Measurements from ENCODE around the gene ST7.

The ST7 gene
- total RNA-seq, result 9.8 to 24.0 (median 19.5) reads per million in 17 experiments

DNA sequence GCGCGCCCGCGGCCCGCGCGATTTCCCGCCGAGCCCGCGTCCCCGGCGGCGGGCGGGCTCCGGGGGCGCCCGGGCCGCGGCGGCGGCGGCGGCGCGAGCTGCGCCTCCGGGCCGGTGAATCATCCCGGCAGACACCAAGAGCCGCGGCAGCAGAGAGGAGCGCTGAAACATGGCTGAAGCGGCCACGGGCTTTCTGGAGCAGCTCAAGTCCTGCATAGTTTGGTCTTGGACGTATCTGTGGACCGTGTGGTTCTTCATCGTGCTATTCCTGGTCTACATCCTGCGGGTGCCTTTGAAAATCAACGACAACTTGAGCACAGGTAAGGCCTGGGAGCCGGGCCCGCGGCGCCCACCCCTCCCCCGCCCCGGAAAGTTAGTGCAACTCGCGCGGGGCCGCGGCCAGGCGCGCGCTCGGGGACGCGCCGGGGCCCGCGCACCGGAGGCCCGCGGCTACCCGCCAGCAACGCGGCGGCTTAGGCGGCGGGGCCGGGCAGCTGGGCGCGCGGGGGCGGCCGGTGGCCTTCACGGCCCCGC lies at the start of gene ST7:
TSS of gene ST7 (plus strand) at position 130 of the 534 bp plus-strand sequence. CDS start at position 170, 40 bp downstream.
- DNase-seq, result peak; percentile 69 to 92 (median 80)

DNA sequence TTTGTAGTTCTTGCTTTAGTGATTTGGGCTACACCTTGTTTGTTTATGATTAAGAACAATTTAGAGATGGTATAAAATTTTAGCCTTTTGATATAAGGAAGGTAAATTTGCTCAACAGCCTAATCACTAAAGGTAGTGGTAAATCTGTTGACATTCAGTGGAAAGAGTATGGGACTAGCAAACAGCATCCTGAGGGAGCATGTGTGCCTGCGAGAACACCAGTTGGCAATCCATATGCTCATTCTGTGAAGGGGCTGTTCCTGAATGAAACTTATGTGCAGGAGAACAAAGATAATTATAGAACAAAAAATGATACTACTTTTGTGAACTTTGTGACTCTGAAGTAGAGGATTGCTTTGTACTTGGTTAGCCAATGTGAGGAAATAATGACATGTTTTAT lies 46.9 kb upstream of the ST7 start:
- no peak for DNase-seq

DNA sequence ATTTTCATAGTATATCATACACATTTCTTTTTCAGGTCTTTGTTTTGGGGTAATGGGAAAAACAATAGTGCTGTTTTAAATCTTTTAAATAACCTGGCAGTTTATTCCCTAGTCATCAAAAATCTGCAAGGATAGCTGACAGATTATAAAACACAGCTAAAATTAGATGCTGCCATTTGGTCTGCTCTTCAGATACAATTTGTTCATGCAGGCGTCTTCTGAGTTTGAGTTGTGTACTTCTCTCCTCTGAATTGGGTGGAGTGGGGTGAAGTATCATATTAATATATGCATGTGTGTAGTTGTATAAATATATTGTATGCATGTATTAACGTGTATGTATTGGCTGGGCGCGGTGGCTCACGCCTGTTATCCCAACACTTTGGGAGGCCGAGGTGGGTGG lies 42.9 kb upstream of the ST7 start:
- DNase-seq, result no peak

GRCh38 chr7:116911801-116912200 lies 41.5 kb upstream of the ST7 start:
- DNase-seq, result no peak

GRCh38 chr7:116912269-116912909 lies 40.9 kb upstream of the ST7 start:
- DNase-seq, result no peak

DNA sequence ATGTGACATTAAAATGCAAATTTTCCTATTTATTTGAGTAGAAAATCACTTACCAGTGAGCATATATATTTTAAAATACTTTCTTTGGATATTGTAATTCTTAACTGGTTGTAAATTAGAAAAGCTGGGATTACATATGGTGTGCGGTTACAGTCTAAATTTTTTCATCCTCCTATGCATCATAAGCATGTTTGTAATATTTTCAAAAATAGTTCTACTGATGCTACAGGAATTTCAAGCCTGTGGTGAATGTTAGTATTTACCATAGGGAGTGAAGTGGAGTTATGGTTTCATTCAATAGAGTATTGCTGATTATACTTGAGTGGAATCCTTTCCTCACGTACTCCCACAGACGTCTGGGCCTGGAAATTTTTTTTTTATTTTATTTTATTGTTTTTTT lies 34.6 kb upstream of the ST7 start:
- DNase-seq, result no peak

DNA sequence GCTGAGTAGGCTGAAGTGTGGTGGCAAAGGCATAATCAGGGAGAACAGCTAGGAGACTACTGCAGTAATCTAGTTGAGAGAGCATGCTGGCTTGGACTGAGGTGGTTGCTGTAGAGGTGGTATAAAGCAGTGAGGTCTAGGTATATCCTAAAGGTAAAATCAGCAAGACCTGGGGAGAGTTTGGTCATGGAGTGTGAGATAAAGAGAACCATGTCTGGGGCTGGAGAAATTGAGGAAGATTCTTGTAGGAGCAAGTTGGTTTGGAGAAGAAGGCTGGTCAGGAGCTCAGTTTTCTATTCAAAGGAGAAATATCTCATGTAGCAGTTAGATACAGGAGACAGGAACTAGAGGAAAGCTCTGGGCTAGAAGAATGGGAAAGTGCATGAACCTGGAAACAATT lies 32.9 kb upstream of the ST7 start:
- DNase-seq, result no peak

GRCh38 chr7:116922545-116922944 lies 30.8 kb upstream of the ST7 start:
- DNase-seq, result no peak

GRCh38 chr7:116924741-116925140 lies 28.6 kb upstream of the ST7 start:
- no peak for DNase-seq

DNA sequence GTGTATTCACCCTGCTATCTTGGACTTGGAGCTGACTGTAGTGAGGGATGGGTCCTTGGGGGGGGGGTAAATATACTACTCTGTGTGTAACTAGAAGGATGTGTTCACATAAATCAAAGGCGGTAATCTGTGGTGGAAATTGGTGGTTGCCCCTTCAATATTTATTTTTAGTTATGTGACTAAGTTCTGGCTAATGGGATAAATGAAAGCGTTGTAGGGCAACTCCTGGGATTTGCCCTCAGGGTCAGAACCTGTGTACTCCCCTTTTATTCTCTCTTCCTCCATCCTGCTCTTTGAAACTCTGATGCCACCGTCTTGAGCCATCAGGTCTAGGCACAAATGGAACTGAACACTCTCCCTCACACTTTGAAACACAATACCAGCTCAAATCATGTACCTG lies 24.3 kb upstream of the ST7 start:
- no peak for DNase-seq

- DNase-seq, result peak; percentile 85 to 90 (median 88)
Observed at GRCh38 chr7:116929914-116930913, 23.1 kb upstream of the ST7 start.

DNA sequence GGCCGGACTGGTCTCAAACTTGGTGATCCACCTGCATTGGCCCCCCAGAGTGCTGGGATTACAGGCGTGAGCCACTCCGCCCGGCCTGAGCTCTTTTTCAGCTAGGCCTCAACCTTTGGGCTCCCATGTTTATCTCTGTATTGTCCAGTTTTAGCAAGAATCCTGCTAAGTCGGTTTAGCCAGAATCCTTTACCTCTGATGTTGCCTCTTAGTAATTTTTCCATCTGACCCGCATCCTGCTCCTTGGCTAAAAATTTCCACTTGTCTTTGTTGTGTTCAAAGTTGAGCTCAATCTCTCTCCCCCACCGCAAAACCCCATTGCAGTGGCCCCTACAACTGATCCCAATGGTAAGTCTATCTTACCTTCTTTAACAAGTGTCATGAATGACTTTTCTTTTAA lies 20.7 kb upstream of the ST7 start:
- no peak for DNase-seq

DNA sequence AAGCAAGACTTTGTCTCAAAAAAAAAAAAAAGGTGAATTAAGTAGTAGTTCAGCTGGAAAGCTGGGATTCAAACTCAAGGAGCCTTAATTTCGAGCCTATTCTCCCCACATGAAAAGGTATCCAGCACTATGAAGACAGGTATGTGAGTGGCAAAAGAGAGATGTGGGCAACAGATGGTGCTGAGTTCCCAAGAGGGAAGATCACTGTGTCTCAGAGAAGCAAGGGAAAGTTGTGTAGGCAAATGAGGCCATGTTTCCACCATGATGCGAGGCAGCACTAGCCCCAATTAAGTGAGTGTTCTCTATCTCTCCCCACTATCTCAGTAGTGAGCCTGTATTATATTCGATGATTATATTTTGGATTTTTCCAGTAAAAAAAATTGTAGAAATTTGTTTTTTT lies 19.8 kb upstream of the ST7 start:
- DNase-seq, result no peak

DNA sequence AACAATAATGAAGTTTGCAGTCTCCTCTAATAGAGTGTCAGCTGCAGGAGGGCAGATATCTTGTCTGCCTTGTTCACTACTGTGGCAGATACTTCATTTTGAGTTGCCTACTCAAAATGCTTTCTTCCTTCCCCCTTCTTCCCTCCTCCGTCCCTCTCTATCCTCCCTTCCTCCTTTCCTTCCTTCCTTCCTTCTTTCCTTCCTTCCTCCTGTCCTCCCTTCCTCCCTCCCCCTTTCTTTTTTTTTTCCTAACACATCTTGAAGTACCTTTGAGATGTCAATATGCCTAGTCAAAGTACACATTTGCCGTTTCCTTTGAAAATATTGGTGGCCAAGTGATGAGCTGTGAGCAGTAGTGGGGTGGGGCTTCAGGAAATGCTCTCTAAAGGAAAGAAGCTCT lies 18.7 kb upstream of the ST7 start:
- DNase-seq, result no peak

- peak in 3 of 4 experiments; percentile 23 to 40 (median 24) for DNase-seq
Observed at GRCh38 chr7:116936844-116937243, 16.5 kb upstream of the ST7 start.

DNA sequence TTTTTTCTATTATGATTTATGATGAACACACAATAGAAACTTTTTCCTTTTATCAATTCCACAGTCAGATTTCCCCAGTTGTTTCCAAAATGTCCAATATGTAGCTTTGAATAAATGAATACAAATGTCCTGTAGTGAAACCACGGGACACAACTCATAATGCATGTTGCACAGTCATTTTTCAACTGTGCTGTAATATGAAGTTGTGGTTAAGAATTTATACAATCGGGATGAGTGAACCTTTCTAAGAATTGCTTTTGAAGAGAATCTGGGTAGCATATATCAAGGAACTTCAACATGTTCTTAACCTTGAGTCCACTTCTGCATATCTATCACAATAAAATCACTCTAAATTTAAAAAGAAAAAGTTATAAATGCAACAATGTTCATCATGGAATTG lies 14.6 kb upstream of the ST7 start:
- no peak for DNase-seq

GRCh38 chr7:116940689-116941370 lies 12.5 kb upstream of the ST7 start:
- DNase-seq, result no peak

GRCh38 chr7:116942504-116942903 lies 10.8 kb upstream of the ST7 start:
- no peak for DNase-seq

DNA sequence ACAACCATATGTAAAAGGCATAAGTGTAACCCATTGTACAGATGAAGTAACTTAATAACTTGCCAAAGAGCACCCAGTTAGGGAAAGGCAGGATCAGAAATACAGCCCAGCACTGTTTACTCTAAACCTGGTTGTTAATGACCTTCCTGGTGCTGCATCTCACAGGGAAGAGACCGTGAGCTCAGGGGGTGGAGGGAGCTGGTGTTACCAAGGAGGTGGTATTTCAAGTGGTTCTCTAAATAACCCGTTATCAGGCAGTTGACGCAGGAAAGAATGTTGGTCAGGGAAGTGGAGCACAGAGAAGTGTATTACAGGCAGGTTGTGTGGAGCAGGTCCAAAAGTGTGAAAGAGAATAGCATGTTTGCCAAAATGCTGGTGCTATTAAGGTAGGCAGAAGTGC lies 4.4 kb upstream of the ST7 start:
- no peak for DNase-seq

DNA sequence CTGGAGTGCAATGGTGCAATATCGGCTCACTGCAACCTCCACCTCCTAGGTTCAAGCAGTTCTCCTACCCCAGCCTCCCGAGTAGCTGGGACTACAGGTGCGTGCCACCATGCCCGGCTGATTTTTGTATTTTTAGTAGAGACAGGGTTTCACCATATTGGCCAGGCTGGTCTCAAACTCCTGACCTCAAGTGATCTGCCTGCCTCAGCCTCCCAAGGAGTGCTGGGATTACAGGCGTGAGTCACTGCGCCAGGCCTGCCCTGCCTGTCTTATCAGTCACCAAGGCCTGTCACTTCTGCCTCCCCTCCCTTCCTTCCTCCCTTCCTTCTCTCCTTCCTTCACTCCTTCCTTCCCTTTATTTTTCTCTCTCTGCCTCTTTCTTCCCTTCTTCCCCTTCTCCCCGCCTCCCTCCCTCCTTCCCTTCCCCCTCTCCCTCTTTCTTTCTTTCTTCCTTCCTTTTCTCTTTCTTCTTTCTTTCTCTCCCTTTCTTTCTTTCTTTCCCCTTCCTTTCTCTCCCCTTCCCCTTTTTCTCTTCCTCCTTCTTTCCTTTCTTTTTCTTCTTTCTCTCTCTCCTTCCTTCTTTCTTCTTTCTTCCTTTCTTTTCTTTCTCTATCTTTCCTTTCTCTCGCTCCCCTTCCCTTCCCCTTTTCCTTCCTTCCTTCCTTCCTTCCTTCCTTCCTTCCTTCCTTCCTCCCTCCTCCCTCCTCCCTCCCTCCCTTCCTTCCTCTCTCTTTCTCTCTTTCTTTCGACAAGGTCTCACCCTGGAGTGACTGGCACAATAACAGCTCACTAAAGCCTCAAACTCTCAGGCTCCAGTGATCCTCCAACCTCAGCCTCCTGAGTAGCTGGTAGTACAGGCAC lies 3.1 kb upstream of the ST7 start:
- DNase-seq, result no peak

DNA sequence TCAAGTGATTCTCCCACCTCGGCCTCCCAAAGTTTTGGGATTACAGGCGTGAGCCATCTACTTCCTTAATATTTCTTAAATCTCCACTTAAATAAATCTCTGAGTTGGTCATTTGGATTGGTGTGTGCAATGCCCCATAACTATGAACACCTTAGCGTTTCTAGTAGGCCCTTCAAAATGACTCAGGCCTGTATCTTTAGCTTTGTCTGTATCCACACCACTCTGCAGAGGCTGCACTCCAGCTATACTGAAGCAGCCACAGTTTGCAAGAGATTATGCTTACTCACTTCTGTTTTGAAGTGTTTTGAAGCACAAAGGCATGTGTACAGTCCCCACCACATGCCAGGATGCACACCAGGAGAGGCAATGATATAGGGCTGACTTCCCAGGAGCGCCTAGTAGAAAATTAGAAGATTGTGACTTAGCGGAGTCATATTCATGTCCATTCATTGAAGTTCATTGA lies 2.4 kb upstream of the ST7 start:
- DNase-seq, result no peak
